Activated CD8-positive, alpha-beta memory T cell treated with anti-CD3 and anti-CD28 coated beads for 48 hours (primary cell): ENCODE measurements around the gene MOAP1.
"Not testable (repeated sequence)": the region's sequence is repeated elsewhere in the genome, so short reads cannot be mapped to it uniquely, and the experiment has no call there.

ENCODE experiments used
- DNase-seq, 3 experiments: peaks; one replicate each; pipeline ENCODE4 v3.0.0-alpha.2; 2020; ENCODE audit warnings: low read depth in 2 of 3, low spot score in 2 of 3

MOAP1 gene, protein sequence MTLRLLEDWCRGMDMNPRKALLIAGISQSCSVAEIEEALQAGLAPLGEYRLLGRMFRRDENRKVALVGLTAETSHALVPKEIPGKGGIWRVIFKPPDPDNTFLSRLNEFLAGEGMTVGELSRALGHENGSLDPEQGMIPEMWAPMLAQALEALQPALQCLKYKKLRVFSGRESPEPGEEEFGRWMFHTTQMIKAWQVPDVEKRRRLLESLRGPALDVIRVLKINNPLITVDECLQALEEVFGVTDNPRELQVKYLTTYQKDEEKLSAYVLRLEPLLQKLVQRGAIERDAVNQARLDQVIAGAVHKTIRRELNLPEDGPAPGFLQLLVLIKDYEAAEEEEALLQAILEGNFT

GRCh38 chr14:93184391-93185348 is at the start of gene MOAP1, which contains the start of gene LYSET:
Gene MOAP1, minus strand, starts transcription at chr14:93184897. Its CDS starts 655 bp downstream, at chr14:93184242.
Gene LYSET, plus strand, starts transcription at chr14:93185317. Its CDS starts 89 bp downstream, at chr14:93185406.
- peak; percentile 79 to 84 (median 79) for DNase-seq

DNA sequence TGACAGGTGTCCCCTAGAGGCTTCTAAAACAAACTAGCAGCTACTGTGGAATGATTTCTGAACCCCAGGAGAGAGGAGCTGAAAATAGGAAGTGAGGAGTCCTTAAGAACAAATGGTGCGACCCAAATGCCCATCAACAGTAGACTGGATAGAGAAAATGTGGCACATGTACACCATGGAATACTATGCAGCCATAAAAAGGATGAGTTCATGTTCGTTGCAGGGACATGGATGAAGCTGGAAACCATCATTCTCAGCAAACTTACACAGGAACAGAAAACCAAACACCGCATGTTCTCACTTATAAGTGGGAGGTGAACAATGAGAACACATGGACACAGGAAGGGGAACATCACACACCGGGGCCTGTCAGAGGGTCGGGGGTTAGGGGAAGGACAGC is 48.4 kb upstream of the MOAP1 start:
- DNase-seq = not testable (repeated sequence)

- DNase-seq = no peak
These were observed 47.5 kb upstream of the MOAP1 start for GRCh38 chr14:93232159-93232558.

DNA sequence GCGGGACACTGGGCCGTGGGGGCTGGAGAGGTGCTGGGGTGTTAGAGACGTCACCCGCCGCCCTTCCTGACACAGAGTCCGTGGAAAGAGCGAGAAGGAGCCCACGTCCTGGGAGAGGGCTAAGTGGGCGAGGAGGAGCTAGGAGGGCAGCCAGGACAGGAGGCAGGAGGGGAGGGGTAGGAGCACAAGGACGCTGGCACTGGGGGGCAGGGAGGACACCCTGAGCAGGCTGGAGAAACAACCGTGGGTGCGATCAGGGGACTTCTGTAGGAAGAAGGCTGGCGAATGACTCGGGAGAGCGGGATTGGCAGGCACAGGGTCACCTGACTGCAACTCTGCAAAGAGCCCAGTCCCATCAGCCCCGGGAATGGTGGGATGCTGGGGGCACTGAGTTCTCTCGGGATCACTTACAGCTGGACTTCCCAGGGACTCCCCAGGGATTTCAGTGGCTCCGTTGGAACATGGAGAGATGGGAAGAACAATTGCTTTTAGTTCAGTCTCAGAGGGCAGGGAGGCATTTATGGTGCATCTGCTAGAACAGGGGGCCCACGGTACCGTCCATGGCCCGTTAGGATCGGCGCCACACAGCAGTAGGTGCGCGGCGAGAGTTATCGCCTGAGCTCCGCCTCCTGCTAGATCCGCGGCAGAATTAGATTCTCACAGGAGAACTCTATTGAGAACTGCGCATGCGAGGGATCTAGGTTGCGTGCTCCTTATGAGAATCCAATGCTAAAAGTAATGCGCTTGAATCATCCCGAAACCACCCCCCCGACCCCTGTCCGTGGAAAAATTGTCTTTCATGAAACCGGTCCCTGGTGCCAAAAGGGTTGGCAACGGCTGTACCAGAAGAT is 46.7 kb upstream of the MOAP1 start:
- no peak for DNase-seq

GRCh38 chr14:93230539-93230938 is 45.8 kb upstream of the MOAP1 start:
- no peak for DNase-seq

DNA sequence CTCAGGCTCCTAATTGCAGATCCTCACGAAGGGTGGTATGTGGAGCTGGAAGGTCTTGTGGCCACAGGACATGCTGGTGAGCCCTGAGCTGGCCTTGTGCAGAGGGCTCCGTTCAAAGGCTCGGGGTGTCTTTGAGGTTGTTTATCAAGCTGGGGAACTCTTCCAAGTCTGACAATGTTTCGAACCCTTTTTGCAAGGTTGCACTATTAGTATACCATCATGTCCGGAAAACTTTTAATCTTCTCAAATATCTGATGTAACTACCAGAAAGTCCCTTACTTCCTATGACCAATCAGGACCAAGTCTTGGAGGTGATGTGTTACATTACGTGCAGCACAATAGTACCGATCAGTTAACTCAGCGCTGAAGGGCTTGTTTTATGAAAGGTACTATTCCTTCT is 43.9 kb upstream of the MOAP1 start:
- no peak for DNase-seq

DNA sequence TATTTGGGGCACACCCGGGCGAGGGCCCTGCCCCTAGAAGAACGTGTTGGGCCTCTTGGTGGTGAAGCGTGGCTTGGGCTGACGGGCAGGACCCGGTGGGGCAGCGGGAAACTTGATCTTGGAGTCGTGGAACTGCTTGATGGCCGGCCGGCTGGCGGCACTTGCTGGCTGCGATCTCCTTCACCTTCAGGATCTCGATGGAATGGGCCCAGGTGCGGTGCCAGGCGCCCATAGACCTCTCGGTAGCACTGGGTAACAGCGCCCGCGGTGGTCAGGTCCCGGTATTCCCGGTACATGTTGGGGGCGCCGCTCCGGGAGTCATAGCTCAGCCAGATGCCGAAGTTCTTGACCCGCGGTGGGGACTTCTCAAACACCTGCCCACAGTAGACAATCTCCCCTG is 38.9 kb upstream of the MOAP1 start:
- DNase-seq = no peak

DNA sequence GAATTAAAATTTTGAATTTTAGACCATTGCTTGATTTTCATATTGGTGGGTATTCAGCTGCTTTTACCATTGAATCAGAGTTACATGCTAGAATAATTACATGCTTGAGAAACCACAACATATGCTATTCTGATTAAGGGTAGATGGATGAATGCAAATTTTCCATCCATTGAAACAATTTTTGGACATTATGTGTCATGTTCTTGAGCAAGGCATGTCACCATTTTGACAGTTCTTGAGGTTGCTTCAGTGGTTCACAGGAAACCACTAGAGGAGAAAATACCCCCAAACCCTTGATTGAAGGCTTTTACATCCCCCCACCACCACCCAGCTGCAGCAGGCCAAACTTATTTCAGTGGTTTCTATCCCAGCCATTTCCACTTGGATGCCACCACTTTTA is 35.8 kb upstream of the MOAP1 start:
- DNase-seq = no peak

DNA sequence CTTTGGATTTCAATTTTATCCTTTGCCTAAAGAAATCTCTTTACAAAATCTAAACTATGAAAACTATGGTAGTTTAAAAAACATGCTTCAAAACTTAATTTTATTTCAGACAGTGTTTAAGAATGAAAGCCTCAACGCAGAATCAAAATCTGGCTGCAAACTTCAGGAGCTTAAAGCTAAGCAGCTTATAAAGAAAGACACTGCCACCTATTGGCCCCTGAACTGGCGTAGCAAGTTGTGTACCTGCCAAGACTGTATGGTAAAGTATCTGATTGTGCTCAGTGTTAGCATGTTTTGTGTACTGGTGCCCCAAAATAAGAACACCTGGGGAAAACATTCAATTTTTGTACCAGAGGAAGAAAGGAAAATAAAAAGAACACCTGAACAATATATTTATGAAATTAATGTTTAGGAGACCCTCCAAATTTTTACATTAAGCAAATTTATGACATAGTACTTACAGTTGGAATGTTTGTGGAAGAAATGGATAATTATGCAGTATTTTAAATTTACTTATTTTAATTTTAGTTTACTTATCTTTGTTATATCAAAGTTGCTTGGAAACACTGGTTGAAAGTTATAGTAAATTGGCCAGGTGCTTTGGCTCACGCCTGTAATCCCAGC is 34.5 kb upstream of the MOAP1 start:
- DNase-seq = no peak

DNA sequence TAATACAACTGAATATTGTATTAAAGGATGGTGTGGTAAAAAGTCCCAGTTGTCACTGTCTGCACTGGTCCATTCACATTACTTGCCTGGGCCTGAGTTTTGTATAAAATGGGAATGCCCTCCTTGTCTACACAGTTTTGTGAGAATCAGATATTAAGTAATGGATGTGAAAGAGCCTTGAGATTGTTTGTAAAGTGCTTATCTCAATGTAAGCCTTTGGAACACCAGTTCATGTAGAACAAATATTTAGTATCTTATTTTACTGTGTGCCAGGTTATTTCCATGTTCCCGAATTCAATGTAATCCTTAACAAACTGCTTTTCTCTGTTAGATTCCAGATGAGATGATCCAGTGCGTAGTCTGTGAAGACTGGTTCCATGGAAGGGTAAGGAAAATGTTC is 29.9 kb upstream of the MOAP1 start:
- no peak for DNase-seq

- DNase-seq = no peak
These were observed 27.7 kb upstream of the MOAP1 start for GRCh38 chr14:93212432-93212831.

GRCh38 chr14:93207468-93208308 is 23.0 kb upstream of the MOAP1 start:
- no peak for DNase-seq

GRCh38 chr14:93206793-93207467 is 22.2 kb upstream of the MOAP1 start, which contains the start of the genes GON7 and UBR7:
Gene GON7, minus strand, starts transcription at chr14:93207065. Its CDS starts 28 bp downstream, at chr14:93207037.
Gene UBR7, plus strand, starts transcription at chr14:93207256. Its CDS starts 36 bp downstream, at chr14:93207292.
- DNase-seq = peak; percentile 62 to 82 (median 75)

GRCh38 chr14:93201155-93201704 is 16.5 kb upstream of the MOAP1 start:
- no peak for DNase-seq

- no peak for DNase-seq
These were observed 15.9 kb upstream of the MOAP1 start for GRCh38 chr14:93200553-93200952.

GRCh38 chr14:93199031-93199430 is 14.3 kb upstream of the MOAP1 start:
- DNase-seq = no peak

DNA sequence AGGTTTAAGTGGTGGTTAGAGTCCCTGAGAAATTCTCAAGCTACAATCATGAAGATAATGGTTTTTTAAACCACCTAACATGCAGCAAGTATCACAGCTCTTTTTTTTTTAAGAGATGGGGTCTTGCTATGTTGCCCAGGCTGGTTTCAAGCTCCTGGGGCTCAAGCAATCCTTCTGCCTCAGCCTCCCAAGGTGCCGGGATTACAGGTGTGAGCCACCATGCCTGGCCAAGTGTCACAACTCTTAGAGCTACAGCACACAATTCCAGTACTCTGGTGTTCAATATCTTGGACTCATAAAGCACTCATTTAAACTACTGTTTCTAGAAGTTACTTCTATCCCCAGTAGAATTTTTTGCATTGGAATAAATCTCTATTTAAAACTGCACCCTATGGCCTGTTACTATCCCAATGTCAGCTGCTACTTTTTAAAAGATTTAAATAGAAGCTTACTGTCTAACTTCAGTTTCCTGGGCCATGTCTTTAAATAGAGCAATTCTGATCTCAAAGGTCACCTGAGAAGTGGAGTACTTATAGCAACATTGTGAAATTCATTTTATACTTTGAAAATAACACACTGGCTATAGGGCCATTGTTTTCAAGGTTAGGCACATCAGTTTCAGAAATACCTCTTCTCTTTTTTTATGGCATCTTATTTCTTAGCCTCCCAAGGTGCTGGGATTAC is 10.8 kb upstream of the MOAP1 start:
- no peak for DNase-seq

DNA sequence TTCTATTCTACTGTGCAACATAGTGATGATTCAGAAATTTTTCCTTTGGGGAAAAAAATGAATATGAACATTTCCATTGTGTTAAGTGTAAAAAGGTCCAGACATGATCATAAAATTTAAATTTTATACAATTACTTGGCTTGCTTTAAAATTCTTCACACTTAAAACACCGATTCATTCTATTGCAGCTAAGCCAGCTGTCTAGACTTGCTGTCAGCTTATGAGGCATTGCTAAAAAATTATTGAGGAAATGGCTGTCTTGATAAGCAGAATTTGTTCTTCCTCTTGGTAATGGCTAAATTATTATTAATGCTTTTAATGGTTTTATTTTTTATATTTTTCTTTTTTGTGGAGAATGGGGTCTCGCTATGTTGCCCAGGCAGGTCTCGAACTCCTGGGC is 2.3 kb upstream of the MOAP1 start:
- no peak for DNase-seq
